Left hindlimb (tissue), 1 donor: ENCODE measurements around the gene POU2F3.
A peak's percentile ranks its signal among the peaks of the same experiment; 100 is the strongest.
"Not testable (repeated sequence)": the region's sequence is repeated elsewhere in the genome, so short reads cannot be mapped to it uniquely, and the experiment has no call there.

Source experiments
- DNase-seq: peaks from one replicate; pipeline ENCODE4 v3.0.0-alpha.2; 2018

POU2F3 gene

DNA sequence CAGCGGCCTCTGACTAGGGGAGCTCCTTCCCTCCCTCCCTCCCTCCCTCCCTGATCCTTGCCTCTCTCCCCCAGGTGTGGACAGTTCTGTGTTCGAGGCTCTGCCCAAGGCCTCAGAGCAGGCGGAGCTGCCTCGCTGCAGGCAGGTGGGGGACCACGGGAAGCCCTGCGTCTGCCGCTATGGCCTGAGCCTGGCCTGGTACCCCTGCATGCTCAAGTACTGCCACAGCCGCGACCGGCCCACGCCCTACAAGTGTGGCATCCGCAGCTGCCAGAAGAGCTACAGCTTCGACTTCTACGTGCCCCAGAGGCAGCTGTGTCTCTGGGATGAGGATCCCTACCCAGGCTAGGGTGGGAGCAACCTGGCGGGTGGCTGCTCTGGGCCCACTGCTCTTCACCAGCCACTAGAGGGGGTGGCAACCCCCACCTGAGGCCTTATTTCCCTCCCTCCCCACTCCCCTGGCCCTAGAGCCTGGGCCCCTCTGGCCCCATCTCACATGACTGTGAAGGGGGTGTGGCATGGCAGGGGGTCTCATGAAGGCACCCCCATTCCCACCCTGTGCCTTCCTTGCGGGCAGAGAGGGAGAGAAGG is 11.1 kb upstream of the POU2F3 start:
- no peak for DNase-seq

DNA sequence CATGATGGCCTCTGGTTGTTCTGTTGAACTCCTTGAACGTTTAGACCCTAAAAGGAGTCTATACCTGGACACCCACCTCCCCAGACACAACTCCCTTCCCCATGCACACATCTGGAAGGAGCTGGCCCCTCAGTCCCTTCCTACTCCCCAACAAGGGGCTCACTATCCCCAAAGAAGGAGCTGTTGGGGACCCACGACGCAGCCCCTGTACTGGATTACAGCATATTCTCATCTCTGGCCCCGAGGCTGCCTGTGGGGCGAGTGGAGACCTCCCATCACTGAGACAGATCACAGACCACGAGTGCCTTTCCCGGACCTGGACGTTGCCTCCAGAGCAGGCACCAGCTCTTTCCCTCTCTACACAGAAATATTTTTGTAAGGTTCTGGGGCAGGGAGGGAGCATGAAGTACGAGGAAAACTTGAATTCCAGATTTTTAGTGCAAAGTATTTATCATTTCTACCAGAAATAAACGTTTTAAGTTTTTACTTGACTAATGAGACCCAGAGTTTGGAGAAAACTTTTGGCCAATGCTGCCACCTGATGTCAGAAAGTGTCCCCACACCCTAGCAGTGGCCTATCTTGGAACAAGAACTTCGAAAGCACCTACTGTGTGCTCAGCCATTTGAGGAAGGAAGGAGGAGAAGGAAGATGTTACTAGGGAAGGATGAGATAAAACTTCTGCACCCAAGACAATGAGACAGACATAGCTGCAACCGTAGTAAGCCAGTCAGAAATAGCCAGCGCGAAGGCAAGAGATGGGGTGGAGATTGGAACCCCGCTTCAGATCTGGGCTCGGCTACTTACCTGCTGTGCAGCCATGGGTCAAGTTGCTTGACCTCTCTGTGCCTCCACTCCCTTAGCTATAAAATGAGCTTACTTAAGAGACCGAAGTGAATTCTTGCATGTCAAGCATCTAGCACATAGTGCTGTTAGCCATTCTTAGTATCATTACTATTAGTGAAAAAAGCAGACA is 10.2 kb upstream of the POU2F3 start:
- no peak for DNase-seq

DNA sequence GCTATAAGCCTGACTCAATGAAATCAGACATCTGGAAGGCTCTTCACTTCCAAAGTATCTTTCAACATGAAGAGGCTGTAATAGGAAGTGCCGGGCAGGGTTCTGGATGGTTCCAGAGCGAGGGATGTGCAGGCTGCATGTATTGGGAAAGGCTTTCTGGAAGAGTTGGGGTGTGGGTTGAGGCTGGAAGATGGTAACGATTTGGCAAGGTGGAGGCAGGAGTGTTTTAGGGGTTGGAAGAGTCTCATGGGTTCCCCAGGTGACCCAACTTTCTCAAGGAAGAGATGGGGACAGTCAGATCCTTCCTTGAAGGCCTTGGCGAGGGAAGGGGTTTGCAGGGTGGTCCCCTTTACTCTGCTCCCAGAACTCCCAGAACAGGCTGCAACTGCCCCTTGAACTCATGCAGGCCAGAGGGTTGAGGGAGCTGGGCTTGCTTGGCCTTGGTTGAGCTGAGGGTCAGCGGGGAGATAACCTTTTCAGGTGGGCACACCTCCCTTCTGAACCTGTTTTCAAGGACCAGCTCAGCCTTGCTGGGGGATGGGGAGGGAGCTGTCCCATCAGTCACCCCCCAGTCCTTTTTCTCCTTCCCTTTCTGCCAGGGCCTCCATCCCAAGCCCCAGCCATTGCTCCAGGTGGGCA is 9.4 kb upstream of the POU2F3 start:
- DNase-seq, result no peak

DNA sequence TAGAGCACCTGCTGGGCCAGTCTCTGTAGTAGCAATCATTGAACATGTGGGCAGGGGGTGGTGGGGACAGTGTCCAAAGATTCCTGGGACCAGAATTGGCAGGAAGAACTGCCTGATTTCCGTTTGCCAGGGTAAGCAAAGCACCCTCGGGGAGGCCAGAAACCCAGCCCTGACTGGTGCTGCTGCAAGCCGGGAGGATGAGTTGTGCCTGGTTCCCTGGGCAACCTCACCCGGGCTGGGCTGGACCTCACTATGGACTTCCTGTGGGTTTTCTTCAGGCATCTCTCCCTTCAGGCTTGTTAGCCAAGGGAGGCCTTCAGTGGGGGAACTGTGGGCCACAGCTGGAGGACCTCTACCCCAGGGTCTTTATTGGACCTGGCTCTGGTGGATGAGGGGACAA is 8.0 kb upstream of the POU2F3 start:
- no peak for DNase-seq

DNA sequence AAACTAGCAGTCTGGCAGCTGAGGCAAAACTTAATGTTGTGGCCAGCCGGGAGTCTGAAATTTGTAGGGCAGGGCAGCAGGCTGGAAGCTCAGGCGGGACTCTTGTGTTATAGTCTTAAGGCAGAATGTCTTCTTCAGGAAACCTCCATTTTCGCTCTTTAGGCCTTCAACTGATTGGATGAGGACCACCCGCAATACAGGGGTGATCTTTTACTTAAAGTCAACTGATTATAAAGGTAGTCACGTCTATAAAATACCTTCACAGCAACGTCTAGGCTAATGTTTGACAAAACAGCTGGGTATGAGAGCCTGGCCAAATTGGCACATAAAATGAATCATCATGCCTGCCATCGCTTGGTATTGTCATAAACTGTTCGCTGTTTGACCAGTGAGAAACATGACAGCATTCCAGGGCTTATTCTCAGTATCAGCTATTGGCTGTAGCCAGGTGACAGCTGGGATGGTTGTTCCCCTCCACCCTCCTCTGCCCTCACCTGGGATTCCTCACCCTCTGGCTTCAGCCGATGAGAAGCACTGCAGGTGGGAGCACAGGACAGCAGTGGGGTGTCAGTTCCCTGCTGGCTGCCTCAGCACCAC is 6.6 kb upstream of the POU2F3 start:
- DNase-seq, result no peak

DNA sequence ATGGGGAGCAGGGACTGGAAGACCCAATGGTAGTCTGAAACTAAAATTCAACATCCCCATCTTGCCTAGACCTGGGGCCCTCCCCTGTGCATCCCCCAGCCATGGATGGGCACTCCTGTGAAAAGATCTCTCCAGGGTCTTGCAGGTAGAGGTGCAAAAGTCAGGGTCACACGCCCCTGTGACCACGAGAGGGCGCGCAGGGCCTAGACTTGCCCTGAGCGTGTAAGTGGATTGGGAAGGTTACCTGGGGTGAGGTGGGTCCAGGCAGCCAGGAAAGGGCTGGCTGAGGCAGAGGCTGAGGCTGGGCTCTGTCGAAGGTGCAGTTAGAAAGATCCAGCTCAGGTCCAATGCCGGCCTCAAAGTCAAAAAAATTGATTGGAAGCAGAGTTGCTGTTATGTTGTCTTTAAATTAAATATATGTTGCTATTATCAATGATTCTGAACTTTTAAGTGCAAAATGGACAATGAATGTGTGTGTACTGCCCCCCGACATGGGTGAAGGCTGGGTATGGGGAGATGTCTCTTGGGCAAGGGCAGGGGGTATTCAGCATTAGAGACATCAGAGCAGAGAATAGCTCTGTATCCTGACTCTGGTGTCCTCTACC is 4.8 kb upstream of the POU2F3 start:
- peak; percentile 67 for DNase-seq

DNA sequence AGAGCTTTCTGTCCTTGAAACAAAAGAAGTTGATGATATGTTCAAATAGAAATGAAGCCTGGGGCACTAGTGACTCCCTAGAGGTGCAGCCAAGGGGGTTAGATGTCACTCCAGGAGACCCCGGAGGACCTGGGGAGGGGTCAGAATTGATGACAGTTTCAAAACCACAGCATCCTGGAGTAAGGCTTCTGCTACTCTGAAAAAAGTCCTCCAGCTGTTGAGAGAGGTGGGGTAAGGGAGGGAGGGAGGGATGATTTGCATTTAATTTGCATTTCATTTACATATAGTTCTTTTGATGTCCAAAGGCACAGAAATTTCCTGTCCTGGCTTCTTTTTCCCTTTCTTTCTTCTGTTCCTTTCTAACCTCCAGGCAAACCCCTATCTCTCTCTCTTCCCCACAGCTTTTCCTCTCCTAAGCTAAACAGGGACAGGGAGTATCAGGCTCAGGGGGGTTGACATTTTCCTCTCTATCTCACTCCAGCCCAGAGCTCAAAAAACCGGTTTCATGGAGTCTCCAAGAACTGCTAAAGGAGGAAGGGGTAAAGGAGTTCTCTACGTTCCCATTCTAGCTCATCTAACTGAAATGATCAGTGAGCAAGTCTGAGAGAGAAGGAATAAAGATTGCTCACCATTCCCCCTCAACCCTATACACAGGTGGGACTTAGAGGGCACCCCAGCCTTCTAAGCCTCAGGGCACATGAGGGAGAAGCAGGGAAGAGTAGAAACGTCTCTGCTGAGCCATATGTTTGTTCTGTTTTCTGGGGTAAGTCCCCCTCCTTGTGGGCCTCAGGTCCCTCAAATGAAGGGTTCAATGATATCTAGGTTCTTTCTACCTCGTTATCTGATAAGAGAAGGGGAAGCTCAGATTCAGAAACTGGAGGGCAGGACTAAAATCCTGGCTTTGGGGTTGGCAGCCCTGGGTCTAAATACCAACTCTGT is 3.5 kb upstream of the POU2F3 start:
- DNase-seq, result no peak

DNA sequence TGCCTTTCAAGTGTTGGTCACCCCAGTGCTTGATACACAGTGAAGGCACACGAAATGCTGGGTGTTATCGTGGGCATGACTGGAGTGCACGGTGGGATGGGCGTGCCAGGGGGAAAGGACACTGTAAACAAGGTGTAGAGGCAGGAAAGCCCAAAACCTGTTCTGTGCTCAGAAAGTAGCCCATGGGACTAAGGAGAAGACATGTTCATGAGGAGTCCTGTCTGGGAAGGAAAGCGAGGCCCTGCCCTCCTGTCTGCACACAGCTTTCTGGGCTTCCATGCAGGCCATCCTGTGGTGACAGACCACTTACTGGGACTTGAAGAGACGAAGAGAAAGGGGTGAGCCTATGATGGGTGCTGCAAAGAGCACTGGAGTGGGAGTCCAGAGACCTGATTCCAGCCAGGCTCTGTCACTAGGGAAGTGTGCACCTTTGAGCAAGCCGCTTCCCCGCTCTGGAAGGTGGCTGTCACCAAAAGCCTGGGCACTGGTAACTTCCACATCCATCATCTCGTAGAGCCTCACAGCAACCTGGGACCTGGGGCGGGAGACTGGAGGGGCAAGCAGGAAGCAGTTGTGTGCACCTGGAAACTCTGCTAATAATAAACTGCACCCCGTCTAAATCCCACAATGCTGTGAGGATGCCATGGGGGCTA is 846 bp upstream of the POU2F3 start:
- DNase-seq, result no peak

DNA sequence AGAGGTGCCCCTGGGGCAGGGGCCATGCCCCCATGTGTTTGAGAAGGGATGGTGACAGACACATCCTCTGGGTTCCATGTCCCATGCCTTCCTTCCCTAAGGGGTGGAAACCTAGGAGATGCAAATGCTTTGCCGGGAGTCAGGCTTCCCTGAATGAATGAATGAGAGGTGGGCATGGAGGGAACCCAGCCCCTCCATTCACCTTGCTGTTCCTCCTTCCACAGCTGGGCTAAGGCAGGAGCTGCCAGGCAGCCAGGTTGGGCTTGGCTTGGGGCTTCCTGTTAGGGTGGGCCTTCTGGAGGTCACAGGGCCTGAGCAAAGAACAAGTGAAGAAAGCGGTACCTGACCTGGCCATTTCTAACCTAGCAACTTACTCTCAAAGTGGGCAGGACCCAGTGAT is 926 bp downstream of the POU2F3 start:
- no peak for DNase-seq

DNA sequence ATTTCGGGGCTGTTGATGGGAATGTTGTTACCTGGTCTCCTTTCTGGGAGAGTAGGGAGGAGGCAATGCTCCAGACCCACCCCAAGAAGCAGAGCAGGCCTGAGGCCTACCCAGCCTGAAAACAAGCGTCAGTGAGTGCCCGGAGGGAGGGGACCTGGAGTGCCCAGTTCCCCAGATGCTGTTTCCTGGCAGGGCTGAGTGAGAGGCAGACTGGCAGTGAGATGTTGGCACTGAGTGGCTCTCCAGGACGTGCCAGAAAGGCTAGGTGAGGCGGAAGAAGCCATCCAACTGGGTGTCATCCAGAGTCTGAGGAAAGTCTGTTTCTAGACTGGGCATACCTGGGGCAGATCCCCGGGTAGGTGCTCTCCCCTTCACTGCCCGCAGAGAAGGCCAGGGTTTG is 1.3 kb downstream of the POU2F3 start:
- DNase-seq, result no peak

DNA sequence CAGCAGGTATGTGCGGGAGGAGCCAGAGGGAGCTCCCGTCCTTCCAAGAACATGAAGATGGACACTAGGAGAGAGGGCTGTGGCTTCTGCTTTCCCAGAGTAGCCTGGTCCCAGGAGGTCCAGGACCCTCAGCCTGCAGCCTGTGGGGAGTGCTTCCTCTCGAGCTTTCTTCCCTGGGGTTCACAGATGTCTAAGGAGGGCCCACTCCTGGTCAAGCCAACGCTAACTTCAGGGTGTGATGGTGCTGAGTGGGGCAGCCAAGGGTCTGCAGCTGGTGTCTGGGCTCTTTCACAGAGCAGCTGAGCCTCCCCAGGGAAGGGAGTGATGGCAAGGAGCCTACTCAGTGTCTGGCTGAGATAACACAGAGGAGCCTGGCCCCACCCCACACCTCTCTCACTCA is 3.3 kb downstream of the POU2F3 start:
- no peak for DNase-seq

DNA sequence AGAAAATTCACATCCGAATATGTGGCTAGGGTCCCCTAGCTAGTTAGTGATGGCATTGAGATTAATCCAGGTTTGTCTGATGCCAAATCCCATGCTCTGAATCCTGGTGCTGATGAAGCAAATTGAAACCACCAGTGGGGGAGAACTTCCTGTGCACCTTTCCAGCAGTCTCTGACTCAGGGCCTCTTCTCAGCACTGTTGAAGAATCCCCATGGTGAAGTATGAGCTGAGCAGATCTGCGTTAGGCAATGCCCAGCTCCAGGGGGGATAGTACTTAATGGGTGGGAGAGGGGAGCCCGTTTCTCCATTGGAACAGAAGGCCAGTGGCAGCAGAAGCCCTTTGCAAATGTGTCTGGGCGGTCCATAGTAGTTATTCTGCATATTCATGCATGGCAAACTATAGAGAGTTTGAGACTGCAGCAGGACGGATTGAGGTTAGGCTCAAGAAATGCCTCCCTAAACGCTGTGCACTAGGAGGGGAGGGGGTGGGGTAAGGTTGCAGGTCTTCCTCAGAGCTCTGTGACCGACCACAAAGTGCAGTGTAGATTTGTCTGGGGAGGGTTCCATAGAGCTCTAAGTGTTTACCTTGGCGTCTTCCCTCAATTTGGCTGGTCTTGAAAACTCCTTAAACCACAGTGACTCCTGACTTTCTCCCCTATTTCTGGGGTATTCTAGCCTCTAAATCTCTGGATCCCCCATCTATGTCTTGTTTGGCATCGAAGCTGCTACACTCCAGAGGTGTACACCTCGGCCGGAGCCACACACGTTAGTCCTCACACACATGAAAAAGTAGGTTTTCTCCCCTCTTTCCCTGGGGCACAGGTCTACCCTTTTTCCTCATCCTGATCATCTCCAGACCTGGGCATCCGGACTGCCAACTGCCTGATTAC is 4.8 kb downstream of the POU2F3 start:
- no peak for DNase-seq

DNA sequence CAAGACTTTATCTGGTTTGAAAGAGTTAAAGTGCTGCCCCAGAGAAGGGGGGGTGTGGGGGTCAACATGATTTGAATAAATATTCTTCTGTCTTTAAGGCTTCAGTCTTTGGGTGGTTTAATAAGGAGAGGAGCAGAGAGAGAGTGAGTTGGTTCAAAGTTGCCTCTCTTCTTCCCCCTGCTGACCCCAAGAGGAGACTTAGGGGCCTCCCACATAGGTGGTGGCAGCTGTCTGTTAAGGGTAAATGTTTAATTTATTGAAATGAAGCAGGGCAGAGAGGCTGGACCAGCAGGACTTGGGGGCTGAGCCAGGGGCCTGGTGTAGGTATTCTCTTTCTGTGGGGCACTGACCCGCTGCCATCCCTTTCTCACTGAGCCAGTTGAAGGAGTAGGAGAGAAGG is 5.5 kb downstream of the POU2F3 start:
- DNase-seq, result no peak

DNA sequence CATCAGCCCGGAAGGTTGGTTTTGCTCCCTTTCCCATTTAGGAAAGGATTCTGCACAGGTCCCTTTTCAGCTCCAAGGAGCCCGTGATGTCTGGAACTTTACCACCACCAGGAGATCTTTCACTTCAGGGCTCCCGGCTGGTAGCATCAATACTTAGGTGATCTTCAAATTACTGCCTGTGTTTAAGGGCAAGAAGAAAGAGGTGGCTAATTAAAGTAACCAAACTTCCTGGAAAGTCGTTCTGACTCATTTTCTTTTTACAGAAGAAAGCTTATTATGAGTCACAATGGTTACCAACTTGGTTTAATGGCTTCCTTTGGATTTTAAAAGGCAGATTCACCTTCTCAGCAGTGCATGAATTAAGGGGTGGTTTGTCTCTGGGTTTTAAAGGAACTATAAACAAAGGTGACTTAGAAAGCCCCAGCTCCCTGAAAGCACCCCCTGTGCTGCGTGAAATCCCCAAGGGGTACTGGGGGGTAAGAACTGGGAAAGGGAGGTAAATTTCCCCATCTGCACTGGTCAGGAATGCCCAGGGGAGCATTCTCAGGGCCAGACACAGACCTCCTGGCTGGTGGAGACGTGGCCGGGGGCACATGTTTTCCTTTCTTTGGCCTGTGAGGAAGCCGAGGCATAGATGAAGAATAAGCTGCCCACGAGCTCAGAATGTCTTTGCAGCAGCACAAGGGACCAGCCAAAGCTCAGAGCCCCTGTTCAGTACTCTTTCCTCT is 8.8 kb downstream of the POU2F3 start:
- no peak for DNase-seq

DNA sequence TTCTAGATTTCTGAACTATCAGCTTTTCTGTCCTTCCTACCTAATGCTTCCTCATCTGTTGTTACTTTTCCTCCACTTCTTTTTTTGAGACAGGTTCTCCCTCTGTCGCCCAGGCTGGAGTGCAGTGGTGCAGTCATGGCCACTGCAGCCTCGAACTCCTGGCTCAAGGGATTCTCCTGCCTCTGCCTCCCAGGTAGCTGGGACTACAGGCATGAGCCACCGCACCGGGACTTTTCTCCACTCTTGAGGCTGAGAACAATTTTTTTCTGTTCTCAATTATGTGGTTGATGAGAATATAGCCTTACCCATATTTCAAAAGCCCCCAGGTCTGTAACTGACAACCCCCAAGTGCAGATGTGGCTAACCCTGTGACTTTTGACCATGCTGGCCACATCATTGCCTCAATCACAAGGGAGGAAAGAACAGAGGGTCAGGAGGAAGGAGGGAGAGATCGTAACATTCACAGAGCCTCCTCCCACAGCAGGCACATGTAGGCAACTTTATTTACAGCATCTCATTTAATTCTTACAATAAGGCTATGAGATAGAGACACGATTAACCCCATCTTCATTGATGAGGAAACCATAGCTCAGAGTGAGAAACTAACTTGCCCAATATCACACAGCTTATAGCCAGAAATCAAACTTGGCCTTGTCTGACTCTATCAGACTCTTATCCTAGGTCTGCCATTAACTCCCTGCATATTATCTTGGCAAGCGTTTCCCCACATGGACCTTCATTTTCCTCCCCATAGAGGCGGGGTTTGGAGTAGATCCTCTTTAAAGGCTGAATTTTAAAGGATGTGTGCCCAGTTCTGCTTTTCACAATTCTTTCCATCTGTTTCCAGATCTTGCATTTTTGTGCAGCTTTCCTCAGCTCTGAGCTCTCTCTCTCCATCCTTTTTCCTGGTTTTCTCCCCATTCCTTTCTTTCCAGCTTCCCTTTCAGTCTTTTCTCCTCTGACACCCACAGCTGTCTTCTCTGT is 9.6 kb downstream of the POU2F3 start:
- DNase-seq, result no peak

DNA sequence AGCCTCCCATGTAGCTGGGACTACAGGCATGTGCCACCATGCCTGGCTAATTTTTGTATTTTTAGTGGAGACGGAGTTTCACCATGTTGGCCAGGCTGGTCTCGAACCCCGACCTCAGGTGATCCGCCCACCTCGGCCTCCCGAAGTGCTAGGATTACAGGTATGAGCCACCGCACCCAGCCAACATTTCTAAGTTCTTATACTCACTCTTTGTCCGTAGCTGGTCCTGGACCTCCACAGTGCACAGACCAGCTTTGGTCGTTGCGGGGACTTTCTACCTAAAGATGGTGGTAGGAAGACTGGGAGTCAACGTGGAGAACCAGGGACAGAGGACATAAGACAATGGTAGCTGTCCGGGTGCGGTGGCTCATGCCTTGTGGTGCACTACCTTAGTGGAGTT is 13.4 kb downstream of the POU2F3 start:
- not testable (repeated sequence) for DNase-seq

DNA sequence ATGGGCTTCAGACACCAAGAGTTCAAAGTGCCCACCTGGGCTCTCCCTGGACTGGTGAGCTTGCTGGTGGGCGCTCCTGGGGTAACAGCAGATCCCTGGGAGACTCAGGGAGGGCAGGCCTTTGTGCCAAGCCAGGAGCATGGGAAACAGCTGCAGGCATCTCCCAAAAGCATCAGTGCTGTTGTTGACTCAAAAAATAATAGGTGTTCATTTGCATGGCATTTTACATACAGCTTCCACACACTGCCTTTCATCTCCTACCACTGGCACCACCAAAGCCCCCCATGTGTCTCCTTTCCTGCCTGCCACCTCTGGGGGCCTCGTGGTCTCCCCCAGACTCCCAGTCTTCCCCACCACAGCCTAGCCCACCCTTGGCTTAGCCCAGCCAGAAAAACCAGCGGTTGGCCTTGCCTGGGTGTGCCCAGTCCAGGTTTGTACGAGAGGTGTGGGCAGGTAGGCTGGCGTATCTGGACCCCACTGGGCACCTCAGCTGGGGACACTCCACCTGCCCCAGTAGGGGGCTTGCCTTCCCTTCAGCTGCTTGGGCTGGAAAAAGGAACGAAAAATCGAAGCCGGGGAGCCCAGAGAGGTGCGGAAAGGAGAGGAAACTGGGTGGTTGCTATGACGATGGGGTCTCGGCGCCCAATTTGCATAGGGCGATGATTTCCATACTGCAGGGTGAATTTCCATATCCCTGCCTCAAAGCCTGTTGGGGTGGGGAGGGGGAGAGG is 15.0 kb downstream of the POU2F3 start:
- DNase-seq, result no peak

DNA sequence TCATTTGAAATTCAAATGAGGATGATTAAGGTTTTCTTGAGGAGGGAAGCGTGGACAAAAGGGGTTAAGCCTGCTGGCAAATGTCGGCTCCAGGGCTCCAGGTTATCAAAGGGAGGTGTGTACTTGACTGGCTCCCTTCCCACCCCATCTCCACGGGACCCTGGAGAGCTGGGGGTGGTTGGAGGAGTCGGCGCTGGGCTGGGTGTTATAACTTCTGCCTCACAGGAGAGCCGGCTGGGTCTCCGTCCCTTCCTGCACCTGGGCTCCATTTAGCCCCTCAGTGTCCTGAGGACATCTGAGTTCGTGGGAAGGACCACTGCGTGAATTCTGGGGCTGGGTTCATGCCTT is 15.6 kb downstream of the POU2F3 start:
- DNase-seq, result no peak
